ENCODE data around the gene MEIOB. TPM values are rescaled to one million over a fixed set of nuclear protein-coding genes. Genes with fewer than 3 reads are reported as not detected.

MEIOB gene
- total RNA-seq, 3 donors from 2014 or later: 0.24 to 0.34 (median 0.28) TPM

DNA sequence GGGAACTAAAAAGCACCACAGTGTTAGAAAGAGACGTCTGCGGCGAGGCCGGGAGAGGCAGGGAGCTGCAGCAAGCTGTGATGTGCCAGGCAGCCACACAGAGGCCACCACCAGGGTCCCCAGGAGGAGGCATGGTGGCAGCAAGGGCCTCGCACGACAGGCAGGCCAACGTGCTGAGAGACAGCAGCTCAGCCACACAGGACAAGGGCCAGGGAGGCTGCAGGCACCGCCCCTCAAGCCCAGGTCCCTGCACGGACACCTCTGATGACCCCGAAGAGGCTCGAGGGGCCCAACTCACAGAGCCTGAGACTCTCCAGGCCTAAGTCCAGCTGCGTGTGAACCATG is 51.0 kb downstream of the MEIOB start:
- peaks cover 18% of the 10 kb centered on the region for H3K4me1 Mint-ChIP-seq (ENCODE audit: low read depth)
- no peaks in the 10 kb centered on the region for H3K27me3 Mint-ChIP-seq (ENCODE audit: low read depth)
- no peak for DNase-seq
- H3K9me3 Mint-ChIP-seq: no peaks in the 10 kb centered on the region
- peaks cover 2% of the 10 kb centered on the region for H3K36me3 Mint-ChIP-seq (ENCODE audit: insufficient read depth)
- H3K4me3 Mint-ChIP-seq: no peak overlapping the region
- ATAC-seq: no peak

DNA sequence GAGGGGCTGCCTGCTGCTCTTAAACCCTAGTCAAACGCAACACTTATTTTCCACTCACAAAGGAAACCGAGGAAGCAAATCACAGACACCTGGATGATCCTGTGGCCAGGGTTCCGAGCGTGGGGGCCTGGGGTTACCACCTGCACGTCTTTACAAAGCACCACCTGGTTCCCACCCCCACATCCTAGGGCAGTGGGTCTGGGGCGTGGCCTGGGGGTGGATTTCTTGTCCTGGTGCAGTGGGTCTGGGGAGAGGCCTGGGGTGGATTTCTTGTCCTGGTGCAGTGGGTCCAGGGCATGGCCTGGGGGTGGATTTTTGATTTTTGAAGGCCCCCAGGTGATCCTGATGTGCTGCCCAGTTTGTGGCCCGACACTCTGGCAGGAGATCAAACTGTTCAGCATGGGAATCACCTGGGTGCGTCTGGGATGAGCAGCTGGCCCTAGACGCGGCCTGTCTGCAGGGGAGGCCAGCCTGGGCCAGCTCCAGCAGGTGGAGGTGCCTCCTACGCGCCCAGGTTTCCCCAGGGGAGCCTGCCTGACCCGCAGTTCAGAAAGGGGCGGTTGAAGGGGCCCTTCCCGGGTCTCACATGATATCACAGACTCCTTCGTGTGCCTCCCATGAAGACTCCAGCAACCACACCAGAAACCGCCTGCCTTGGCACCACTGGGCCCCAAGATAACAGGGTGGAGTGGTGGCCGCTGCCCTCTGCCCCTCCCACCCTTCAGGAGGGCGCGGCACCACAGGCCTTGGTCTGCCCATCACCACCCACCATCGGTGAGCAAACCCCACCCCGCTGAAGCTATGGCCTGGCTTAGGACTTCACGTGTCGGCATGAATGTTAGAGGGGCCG is 51.6 kb downstream of the MEIOB start:
- ATAC-seq (no peak), DNase-seq (no peak)
- H3K4me3 Mint-ChIP-seq: no peak overlapping the region
- H3K9me3 Mint-ChIP-seq: no peaks in the 10 kb centered on the region
- no peaks in the 10 kb centered on the region for H3K27me3 Mint-ChIP-seq (ENCODE audit: low read depth)
- H3K4me1 Mint-ChIP-seq (ENCODE audit: low read depth): peaks cover 12% of the 10 kb centered on the region
- peaks cover 5% of the 10 kb centered on the region for H3K36me3 Mint-ChIP-seq (ENCODE audit: insufficient read depth)

GRCh38 chr16:1819611-1820010 is 52.4 kb downstream of the MEIOB start:
- no peak overlapping the region for H3K4me3 Mint-ChIP-seq
- ATAC-seq (no peak), DNase-seq (no peak)
- H3K4me1 Mint-ChIP-seq (ENCODE audit: low read depth): peaks cover 9% of the 10 kb centered on the region
- peaks cover 9% of the 10 kb centered on the region for H3K36me3 Mint-ChIP-seq (ENCODE audit: insufficient read depth)
- no peaks in the 10 kb centered on the region for H3K9me3 Mint-ChIP-seq
- no peaks in the 10 kb centered on the region for H3K27me3 Mint-ChIP-seq (ENCODE audit: low read depth)

GRCh38 chr16:1818873-1819525 is 53.0 kb downstream of the MEIOB start:
- Mint-ChIP-seq H3K4me3 (no peak overlapping the region), H3K36me3 (ENCODE audit: insufficient read depth) (peaks cover 9% of the 10 kb centered on the region), H3K9me3 (no peaks in the 10 kb centered on the region), H3K27me3 (ENCODE audit: low read depth) (no peaks in the 10 kb centered on the region), H3K4me1 (ENCODE audit: low read depth) (peaks cover 3% of the 10 kb centered on the region)
- ATAC-seq (no peak), DNase-seq (no peak)

- DNase-seq (no peak), ATAC-seq (no peak)
- Mint-ChIP-seq H3K4me1 (ENCODE audit: low read depth) (peaks cover under 1% of the 10 kb centered on the region), H3K4me3 (no peak overlapping the region), H3K27me3 (ENCODE audit: low read depth) (no peaks in the 10 kb centered on the region), H3K9me3 (no peaks in the 10 kb centered on the region), H3K36me3 (ENCODE audit: insufficient read depth) (peaks cover 11% of the 10 kb centered on the region)
Measured at GRCh38 chr16:1818204-1818872, 53.6 kb downstream of the MEIOB start.

DNA sequence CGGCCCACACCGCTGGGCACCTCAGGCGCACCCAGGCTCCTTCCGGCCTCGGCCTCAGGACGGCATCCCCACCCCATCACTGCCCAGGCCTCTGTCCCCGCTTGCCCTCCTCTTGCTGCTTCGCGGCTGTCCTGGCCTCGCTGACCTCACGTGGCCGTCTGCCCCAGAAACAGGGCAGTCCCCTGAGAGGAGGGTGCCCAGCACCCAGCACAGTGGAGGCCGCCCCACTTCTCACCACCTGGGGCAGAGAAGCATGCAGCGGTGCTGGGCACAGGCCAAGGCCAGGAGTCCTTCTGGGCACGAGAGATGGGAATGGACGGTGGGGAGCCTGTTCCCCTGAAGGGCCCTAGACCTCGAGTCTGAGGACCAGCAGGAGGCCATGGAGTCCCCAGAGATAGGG is 54.2 kb downstream of the MEIOB start:
- no peaks in the 10 kb centered on the region for H3K9me3 Mint-ChIP-seq
- peaks cover 5% of the 10 kb centered on the region for H3K4me1 Mint-ChIP-seq (ENCODE audit: low read depth)
- no peaks in the 10 kb centered on the region for H3K27me3 Mint-ChIP-seq (ENCODE audit: low read depth)
- ATAC-seq (no peak), DNase-seq (no peak)
- peaks cover 11% of the 10 kb centered on the region for H3K36me3 Mint-ChIP-seq (ENCODE audit: insufficient read depth)
- H3K4me3 Mint-ChIP-seq: no peak overlapping the region

GRCh38 chr16:1817276-1817589 is 54.7 kb downstream of the MEIOB start:
- no peaks in the 10 kb centered on the region for H3K9me3 Mint-ChIP-seq
- DNase-seq: no peak
- no peaks in the 10 kb centered on the region for H3K27me3 Mint-ChIP-seq (ENCODE audit: low read depth)
- H3K4me3 Mint-ChIP-seq: no peak overlapping the region
- H3K36me3 Mint-ChIP-seq (ENCODE audit: insufficient read depth): peaks cover 11% of the 10 kb centered on the region
- no peak for ATAC-seq
- H3K4me1 Mint-ChIP-seq (ENCODE audit: low read depth): peaks cover 7% of the 10 kb centered on the region

- Mint-ChIP-seq H3K4me3 (no peak overlapping the region), H3K9me3 (no peaks in the 10 kb centered on the region), H3K36me3 (ENCODE audit: insufficient read depth) (peaks cover 11% of the 10 kb centered on the region), H3K4me1 (ENCODE audit: low read depth) (peaks cover 7% of the 10 kb centered on the region), H3K27me3 (ENCODE audit: low read depth) (no peaks in the 10 kb centered on the region)
- DNase-seq (no peak), ATAC-seq (no peak)
Measured at GRCh38 chr16:1816396-1817275, 55.3 kb downstream of the MEIOB start.

- H3K4me1 Mint-ChIP-seq (ENCODE audit: low read depth): peaks cover 7% of the 10 kb centered on the region
- DNase-seq (no peak), ATAC-seq (no peak)
- H3K27me3 Mint-ChIP-seq (ENCODE audit: low read depth): no peaks in the 10 kb centered on the region
- H3K9me3 Mint-ChIP-seq: no peaks in the 10 kb centered on the region
- H3K36me3 Mint-ChIP-seq (ENCODE audit: insufficient read depth): peaks cover 11% of the 10 kb centered on the region
- no peak overlapping the region for H3K4me3 Mint-ChIP-seq
Measured at GRCh38 chr16:1815461-1815860, 56.5 kb downstream of the MEIOB start.

DNA sequence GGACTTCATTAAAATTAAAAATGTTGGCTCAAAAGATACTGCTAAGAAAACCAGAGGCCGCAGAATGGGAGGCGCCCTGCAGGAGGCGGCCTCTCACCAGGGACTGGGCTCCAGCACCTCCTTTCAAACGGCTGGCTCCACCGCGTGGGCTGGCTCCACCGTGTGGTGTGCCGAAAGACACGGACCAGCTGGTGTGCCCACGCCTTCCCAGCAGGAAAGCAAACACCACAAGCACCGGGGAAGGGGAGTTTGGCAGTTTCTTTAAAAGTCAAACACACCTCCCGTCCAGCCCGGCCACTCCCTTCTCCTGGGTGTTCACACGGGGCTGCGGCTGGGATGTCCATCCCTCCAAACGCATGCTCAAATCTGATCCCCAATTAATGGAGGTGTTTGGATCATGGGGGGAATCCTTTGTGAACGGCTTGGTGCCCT is 59.2 kb downstream of the MEIOB start:
- Mint-ChIP-seq H3K36me3 (ENCODE audit: insufficient read depth) (peaks cover 12% of the 10 kb centered on the region), H3K4me3 (no peak overlapping the region), H3K27me3 (ENCODE audit: low read depth) (no peaks in the 10 kb centered on the region), H3K4me1 (ENCODE audit: low read depth) (peaks cover 7% of the 10 kb centered on the region), H3K9me3 (no peaks in the 10 kb centered on the region)
- ATAC-seq (peak; percentile 61 to 82), DNase-seq (peak; percentile 48)

- Mint-ChIP-seq H3K4me1 (ENCODE audit: low read depth) (peaks cover 7% of the 10 kb centered on the region), H3K36me3 (ENCODE audit: insufficient read depth) (peaks cover 18% of the 10 kb centered on the region), H3K27me3 (ENCODE audit: low read depth) (no peaks in the 10 kb centered on the region), H3K9me3 (no peaks in the 10 kb centered on the region), H3K4me3 (no peak overlapping the region)
- ATAC-seq: no peak
- no peak for DNase-seq
Measured at GRCh38 chr16:1810536-1810935, 61.4 kb downstream of the MEIOB start.

GRCh38 chr16:1810106-1810505 is 61.9 kb downstream of the MEIOB start:
- DNase-seq (no peak), ATAC-seq (no peak)
- no peak overlapping the region for H3K4me3 Mint-ChIP-seq
- H3K36me3 Mint-ChIP-seq (ENCODE audit: insufficient read depth): peaks cover 14% of the 10 kb centered on the region
- no peaks in the 10 kb centered on the region for H3K9me3 Mint-ChIP-seq
- no peaks in the 10 kb centered on the region for H3K27me3 Mint-ChIP-seq (ENCODE audit: low read depth)
- H3K4me1 Mint-ChIP-seq (ENCODE audit: low read depth): peaks cover 7% of the 10 kb centered on the region

- H3K9me3 Mint-ChIP-seq: no peaks in the 10 kb centered on the region
- no peak for ATAC-seq
- no peak overlapping the region for H3K4me3 Mint-ChIP-seq
- H3K4me1 Mint-ChIP-seq (ENCODE audit: low read depth): peaks cover 7% of the 10 kb centered on the region
- peaks cover 11% of the 10 kb centered on the region for H3K36me3 Mint-ChIP-seq (ENCODE audit: insufficient read depth)
- no peak for DNase-seq
- H3K27me3 Mint-ChIP-seq (ENCODE audit: low read depth): no peaks in the 10 kb centered on the region
Measured at GRCh38 chr16:1809281-1809801, 62.6 kb downstream of the MEIOB start.

DNA sequence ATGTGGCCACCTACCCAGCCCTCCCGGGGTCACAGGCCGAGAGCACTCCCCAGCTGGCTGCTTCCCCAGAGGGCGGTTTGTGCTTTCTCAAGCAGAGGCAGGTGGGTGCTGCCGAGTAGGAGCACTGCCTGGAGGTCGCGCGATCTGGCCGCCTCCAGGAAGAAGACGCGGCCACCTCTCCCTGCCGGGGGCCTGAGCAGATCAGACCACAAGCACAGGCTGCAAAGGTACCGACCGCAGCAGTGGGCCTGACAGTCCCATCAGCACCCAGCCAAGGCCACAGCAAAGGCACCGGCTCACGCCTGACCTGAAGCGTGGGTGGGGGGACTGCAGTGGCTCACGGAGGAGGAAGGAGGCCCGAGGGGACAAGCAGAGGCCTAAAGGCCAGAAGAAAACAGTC is 63.3 kb downstream of the MEIOB start:
- DNase-seq (no peak), ATAC-seq (no peak)
- Mint-ChIP-seq H3K4me1 (ENCODE audit: low read depth) (peaks cover 7% of the 10 kb centered on the region), H3K4me3 (no peak overlapping the region), H3K27me3 (ENCODE audit: low read depth) (no peaks in the 10 kb centered on the region), H3K36me3 (ENCODE audit: insufficient read depth) (peaks cover 11% of the 10 kb centered on the region), H3K9me3 (no peaks in the 10 kb centered on the region)

All from activated T-cell treated with anti-CD3 and anti-CD28 coated beads, Interleukin-2, amount 50 U/mL, for 4 hours (primary cell).